ENCODE data around the gene GFOD1.

Gene GFOD1

DNA sequence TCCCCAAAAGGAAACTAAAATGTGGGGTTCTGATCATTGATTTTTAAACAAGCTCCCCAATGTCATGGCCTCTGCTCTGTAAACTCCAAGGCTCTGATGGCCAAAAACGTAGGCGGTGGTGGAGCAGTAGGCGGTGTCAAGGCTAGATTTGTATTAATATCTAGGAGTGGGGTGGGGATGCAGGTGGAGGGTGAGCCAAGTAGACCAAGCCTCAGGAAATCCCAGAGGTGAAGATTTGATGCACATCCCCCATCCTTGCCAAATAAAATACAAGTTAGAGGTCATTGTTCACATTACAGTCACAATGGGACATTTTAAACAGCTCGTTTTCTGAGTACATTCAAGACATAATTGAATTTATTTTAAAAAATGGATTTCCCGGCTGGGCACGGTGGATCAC lies 128.1 kb downstream of the GFOD1 start:
- no peak for DNase-seq (ENCODE audit: low read depth in 2 of 2, low spot score in 1 of 2)

DNA sequence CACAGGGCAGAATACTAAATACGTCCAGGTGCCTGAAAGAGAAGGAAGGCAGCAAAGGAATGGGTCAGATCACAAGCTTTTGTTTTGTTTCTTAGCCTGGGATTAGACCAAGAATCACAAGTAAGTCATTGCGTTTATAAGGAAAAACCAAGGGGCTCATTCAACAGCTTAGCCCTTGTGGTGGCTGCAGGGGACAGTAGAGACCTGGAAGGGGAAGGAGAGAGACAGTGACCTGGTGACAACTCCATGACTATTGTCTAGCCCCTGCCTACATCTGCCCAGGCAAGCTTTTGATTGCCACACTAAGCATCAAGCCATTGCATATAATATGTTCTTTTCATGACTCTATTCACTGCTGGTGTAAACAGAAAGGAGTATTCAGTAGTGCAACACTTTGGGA lies 128.9 kb downstream of the GFOD1 start:
- no peak for DNase-seq (ENCODE audit: low read depth in 2 of 2, low spot score in 1 of 2)

DNA sequence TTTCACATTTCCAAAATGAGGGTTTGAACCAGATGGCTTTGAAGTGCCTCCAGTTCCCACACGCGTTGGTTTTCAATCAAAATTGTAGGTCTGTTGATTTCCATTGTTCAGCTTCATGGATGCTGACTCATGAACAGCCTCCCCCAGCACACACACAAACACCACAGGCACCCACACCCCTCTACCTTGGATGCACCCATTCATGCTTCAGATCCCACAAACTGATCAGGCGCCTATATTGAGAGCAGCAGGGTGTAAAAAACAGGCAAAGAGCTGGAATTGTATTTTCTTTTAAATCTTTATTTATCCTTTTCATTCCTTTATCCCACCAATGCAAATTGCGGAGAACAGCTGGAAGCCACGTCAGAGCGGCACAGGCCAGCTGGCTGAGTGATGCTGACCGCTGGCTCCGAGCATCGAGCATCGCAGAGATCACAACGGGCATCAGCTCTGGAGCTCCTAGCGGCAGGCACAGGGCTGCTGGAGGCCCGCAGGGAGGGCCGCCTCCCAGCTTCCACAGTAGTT lies 129.8 kb downstream of the GFOD1 start:
- DNase-seq (ENCODE audit: low read depth in 2 of 2, low spot score in 1 of 2): no peak

DNA sequence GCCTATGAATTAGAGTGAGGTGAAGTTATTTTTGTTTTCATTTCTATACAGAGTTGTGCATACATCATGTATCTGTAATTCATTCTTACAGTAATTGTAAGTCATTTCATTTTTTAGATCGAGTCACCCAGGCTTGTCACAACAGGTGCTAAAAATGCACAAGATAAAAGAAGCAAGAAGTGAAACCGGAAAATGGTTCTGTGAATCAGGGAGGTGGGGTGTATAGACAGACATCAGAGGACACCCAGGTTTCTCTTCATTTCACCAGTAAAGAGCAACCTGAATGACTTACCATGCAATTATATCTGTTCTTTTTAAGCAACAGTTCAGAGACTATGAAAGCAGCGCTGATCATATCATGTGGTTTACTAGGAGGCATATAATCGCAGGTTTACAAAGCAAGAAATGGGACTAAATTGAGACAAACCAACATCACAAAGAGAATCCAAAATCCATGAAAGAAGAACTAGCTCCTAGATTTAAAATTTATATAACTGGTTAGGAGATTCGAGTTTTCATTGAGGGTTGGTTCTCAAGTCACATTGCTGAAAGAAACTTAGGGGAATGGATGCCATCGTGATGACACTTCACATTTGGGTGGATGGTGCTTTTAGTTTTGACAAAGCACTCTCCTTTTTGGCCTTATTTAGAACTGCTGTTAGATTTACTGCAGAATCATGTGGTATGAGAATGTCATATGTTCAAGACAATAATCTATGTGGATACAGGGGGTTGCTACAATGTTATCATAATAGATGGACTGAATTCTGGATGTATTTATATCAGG lies 131.2 kb downstream of the GFOD1 start:
- no peak for DNase-seq (ENCODE audit: low read depth in 2 of 2, low spot score in 1 of 2)

DNA sequence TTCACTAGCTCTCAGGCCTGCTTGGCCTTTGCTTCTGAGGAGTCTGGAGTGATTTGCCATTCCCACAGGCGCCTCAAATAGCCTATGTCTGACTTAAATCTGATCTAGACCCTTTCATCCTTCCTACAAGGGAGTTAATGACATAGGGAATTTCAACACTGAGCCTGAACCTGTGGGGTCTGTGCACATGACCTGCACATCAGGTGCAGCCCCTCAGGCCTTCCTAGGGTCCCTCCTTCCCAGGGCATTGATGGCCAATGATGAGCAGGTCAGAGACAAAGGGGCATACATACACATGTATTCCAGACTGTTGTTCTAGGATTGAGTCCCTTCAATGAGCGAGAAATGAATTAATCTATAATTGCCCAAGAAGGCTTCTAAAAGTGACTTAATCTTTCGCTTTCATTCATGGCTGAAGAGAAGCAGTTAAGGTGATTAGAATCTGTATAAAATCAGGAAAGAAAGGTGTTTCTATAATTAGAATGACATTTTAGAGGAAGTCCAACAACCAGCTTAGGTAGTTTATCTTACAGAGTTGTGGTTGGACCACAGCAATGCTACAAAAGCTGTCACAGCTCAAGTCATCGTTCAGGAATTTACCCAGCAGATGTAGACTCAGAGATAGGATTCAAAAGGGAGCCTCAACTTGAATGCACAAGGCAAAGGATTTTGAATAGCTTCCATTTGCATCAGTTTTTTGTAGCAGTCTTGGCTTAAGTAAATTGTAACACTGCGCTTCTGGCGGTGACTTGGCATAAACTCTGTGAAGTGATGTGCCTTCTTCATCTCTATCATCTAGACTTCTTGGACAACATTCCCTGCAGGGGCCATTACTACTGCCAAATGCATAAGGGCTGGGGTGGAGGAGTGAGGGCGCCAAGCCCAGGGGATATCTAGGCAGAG lies 132.1 kb downstream of the GFOD1 start:
- DNase-seq (ENCODE audit: low read depth in 2 of 2, low spot score in 1 of 2): no peak

DNA sequence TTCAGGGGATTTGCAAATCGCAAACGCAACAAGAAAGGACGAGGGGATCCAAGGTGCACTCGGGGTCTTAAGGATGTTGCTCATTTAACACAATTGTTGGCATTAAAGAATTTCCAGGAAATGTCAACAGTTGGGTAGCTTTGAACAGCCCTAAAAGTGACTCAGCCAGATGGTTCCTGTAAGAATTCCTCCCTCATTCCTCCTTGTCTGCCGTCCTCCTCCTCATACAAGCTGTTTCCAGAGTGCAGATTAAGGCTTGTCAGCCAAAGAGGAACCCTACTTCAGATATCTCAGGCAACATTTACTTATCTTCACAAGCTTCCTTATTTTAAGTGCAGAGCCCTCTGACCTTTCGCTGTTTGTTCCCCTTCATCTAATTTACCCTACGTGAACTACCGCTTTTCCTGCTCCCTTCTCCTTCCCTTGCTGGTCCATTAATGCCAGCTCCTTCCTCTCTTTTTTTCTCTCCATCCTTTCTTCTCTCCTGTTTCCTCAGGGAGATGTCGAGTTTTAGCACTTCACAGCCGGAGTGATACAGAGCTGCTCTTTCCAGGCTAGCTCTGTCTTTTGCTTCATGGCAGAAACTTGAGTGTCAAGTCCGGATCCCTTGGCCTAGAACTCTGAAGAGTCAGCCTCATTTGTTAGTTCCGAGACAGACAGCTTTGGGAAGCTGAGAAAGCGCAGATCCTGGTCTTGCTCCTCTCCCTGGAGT lies 132.9 kb downstream of the GFOD1 start:
- no peak for DNase-seq (ENCODE audit: low read depth in 2 of 2, low spot score in 1 of 2)

DNA sequence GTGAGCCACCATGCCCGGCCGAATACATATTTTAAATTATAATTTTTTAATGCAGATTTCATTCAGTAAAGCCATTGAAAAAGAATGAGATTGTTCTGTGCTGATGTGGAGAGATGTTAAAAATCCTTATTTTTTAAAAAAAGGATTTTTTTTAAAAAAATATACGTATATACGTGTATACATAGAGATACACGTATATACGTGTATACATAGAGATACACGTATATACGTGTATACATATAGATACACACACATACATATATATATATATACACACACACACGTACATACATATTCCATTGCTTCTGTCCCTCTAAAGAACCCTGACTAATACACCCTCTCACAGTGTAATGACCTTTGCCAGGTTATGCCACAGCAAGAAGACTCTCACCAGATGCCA lies 135.2 kb downstream of the GFOD1 start:
- no peak for DNase-seq (ENCODE audit: low read depth in 2 of 2, low spot score in 1 of 2)

DNA sequence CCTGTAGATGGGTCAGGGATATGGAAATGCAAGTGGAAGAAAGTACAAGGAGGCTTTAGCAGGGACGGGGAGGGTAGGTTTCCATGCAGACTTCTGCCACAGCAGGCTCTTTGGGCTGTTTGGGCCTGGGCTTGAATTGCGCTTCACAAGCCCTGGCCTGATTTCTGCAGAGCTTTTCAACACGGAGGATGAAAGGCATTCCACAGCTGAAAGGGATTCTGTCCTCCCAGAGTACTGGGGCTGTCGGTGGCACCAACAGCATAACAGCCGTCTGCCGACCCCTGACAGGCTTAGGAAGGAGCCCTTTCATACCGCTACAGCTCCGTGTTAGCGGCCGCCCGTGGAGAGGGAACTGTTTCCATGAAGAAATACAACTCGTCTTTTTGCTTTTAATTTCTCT lies 136.1 kb downstream of the GFOD1 start:
- no peak for DNase-seq (ENCODE audit: low read depth in 2 of 2, low spot score in 1 of 2)

DNA sequence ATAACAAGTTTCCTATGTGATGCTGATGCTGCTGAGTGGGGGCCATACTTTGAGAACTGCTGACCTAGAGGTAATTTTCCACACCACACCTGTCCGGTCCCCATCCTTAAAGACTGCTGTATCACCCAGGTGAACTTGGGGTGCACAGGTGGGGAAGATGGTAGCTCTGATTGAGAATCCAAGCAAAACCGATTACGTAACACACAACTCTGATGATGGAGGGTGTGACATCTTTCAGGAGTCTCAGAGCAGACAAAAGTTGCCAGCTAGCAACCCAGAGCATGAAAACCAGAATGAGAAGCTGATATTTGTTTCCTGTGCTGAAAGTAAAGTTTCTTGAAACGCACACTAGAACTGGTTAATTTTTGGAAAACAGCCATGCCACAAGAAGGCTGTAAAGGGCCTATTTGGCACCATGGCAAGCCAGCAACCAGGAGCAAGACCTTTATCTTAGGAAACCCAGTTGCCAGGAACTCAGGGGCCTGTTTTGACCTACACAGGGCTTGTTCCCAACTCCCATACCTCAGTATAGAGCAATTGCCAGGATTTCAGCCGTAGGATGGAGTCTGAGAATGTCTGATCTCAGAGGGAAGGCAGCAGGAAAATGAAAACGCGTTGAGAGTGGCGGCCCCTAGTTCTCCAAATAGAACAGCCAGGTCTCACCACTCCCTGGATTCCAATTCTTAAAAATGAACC lies 137.4 kb downstream of the GFOD1 start:
- no peak for DNase-seq (ENCODE audit: low read depth in 2 of 2, low spot score in 1 of 2)

DNA sequence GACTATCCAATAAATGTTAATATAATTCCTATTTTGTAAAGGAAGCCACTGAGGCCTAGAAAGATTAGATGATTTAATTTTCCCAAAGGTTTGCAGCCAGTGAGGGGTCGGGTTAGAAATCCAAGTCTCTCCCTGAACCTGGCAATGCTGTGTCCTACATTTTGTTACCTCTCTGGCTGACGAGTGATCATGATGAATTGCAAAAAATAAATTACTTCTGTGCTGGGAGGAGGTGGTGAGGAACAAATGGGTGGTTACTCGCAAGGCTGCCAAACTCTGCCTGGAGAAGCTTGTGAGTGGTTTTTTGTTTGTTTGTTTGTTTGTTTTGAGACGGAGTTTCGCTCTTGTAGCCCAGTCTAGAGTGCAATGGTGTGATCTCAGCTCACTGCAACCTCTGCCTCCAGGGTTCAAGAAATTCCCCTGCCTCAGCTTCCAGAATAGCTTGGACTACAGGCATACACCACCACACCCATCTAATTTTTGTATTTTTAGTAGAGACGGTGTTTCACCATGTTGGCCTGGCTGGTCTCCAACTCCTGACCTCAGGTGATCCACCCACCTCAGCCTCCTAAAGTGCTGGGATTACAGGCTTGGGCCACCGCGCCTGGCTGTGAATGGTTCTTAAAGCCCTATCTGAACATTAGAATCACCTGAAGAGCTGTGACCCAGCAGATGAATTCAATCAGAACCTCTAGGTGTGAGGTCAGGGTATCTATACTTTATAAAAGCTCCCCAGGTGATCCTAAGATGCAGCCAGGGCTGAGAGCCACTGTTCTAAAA lies 138.9 kb downstream of the GFOD1 start:
- DNase-seq (ENCODE audit: low read depth in 2 of 2, low spot score in 1 of 2): no peak

DNA sequence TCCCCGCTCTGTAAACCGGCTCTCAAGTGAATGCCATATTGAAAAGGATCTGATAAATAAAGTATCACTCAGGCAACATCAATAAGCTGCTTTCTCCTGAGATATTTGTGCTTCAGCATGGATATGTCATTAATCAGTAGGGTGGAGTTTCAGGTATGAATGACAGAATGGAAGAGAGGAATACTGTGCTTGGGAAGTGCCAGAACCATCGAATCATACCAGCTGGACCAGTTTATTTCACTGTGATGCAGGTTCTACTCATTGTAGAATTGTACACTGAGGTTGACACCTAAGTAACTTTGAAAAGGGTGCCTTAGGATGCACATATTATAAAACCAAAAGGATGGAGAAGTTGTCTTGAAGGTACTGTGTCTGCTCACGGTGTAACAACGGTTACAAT lies 141.2 kb downstream of the GFOD1 start:
- no peak for DNase-seq (ENCODE audit: low read depth in 2 of 2, low spot score in 1 of 2)

DNA sequence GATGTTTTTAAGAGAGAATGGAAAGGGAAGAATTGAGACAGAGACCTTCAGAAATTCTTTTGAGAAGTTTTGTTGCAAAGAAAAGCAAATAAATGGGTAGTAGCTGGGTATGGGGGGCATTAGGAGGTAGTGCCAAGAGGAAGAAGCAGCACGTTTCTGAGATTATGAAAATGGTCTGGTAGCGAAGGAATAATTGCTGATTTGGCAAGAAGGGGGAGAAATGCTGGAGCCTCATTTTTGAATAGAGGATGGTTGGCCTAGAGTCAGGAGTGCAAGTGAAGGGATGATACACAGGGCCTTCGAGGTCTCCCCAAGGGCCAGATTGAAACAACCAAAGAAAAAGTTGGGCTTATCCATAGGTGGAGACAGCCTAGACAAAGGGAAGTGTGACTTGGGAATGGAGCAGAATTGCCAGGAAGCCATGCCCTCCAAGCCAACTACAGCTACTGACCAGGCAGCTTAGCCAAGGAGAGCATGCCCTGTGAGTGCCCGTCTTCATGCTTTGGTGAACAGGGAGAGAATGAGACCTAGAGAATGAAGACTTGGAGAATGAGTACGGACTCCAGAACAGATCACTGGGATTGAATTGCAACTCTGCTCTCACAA lies 144.9 kb downstream of the GFOD1 start:
- DNase-seq (ENCODE audit: low read depth in 2 of 2, low spot score in 1 of 2): no peak

DNA sequence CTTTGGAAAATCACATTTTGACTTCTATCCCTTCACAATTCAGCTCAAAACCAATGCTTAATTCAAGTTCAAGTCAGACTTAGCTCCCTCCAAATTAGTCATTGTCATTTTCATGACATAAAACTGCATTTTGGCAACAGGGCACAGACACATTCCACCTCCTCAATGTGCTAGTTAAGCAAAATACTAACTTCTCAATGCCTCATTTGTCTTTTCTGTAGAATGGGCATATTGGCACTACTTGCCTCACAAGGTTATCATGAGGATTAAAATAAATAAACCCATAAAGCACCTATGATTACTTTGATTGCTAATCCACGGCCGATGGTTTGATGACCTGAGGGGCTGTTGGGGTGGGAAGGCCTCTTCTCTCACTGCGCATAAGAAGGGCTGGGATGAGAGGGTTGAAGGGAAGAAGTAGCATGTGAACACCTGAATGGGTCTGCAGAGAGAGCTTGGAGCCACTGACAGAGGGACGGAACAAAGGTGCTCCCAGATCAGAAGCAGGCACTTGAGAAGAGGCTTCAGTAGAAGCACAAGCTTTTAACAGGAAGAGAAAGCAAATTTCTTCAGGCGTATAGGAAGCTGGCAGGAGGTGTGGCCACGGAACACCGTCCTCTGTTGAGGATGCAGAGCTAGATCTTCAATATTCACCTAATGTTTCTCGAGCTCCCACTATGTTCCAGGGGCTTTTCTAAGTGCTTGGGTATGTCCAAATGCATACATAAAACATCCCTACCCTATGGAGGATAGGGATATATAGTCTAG lies 147.4 kb downstream of the GFOD1 start:
- no peak for DNase-seq (ENCODE audit: low read depth in 2 of 2, low spot score in 1 of 2)

DNA sequence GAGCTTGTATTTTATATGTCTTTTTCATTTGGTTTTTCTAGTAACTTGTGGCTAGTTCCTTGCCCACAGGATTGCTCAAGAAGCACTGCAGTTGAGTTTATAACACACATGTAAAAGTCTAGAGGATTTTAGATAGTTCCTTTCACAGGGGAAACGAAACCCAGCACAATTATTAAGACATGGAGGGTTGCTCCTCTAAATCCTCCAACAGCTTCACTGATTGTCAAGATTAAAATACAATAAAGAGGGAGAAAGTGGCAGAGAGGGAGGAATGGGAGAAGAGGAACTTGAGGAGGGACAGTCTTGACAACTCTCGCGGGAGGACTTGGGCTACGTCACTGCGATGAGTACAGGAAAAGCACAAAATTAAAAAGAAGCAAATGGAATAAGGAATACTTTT lies 149.4 kb downstream of the GFOD1 start:
- DNase-seq (ENCODE audit: low read depth in 2 of 2, low spot score in 1 of 2): no peak

DNA sequence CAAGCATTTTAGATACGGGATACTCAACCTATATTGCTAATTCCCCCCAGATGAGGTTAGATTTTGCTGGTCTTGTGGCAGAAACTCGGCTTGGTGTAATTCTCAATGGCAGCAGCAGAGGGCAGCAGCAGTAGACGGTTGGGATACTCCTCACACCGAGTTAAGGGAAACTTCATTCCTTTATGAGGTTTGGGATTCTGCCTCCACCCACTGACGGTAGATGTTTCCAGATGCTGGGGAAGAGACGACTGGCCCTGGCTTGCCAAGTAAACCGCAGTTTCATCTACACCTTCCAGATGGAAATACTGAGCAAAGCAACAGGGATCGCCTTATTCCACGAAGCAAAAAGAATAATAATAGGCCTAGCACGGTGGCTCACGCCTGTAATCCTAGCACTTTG lies 150.8 kb downstream of the GFOD1 start:
- peak; percentile 21 to 75 for DNase-seq (ENCODE audit: low read depth in 2 of 2, low spot score in 1 of 2)

DNA sequence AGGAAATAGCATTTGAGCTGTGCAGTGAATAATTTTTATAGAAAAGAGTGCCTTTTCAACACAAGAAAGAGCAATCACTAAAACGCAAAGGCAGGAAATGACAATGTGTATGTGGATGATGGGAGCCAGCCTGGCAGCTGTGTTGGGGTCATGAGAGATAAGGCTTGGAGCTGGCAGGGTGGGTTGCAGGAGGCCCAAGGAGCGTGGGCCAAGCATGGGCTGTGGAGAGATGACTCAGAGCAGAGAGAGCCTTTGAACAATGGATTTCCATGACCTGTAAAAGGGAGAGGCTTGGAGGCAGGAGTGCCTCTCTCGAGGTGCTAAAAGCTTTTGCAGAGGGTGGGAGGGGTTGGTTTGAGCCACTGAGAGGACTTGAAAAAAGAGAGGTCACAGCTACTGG lies 152.4 kb downstream of the GFOD1 start:
- no peak for DNase-seq (ENCODE audit: low read depth in 2 of 2, low spot score in 1 of 2)

DNA sequence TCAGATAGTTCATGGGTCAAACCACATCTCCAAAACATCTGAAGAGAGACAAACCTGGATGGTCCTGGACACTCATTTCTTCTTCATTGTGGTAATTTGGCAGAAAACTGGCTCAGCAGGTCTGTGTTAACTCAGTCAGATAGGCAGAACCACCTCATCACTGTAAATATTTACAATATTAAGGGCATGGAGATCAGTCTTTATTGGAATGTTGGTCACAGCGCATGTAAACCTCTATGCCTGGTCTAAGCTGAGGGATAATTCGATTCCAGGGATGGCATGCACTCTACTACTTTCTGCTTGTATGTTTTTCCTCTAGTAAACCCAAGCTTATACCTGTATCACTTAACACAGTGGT lies 155.1 kb downstream of the GFOD1 start:
- no peak for DNase-seq (ENCODE audit: low read depth in 2 of 2, low spot score in 1 of 2)

DNA sequence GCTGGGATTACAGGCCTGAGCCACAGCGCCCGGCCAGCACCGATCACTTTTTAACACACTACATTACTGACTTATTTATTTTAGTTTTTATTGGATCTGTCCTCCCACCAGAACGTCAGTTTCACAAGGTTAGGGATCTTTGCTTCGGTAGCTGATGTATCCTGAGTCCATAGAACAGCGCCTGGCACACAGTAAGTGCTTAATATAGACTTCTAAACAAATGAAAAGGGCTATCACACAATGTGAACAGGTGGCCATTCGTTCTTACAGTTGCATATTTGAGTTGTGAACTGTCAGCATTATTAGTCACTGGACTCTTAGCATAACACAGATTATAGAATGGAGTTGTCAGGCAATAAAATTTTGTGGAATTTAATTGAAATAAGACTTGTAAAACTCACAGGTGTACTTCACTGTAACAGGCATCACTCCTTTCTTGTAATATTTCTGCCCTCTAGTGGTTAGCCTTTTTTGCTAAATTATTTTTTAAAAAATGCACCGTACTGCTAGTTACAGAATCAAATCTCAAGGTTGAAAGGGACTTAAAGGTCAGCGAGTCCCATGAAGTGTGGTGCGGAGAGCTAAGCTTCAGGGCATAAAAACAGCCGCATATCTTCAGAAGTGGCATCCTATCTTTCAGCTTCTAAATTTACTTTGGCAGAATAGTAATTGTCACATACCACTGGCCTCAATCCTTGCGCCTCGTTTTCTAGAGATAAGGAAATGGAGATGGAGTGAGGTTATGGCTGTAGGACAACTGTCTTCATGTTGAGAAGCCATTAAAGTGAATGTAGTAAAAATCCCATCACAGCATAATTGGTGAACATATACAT lies 155.7 kb downstream of the GFOD1 start:
- no peak for DNase-seq (ENCODE audit: low read depth in 2 of 2, low spot score in 1 of 2)
